Metanephros (tissue), 2 donors: ENCODE measurements around the gene PTCH1. TPM values are rescaled to one million over a fixed set of nuclear protein-coding genes. Genes with fewer than 3 reads are reported as not detected.

ENCODE experiments used
- small RNA-seq: library from RNA; depleted of rRNA; stranded (forward); fragments of <200 nt; gene quantifications from one replicate; pipeline ENCODE3, GENCODE V24; 2014; ENCODE audit warnings: low replicate concordance
- total RNA-seq: library from RNA; depleted of rRNA; stranded (reverse); fragments of >200 nt; gene quantifications from one replicate; pipeline ENCODE4 v1.2.3, GENCODE V29; 2014

The PTCH1 gene
- total RNA-seq = 35.0 TPM

GRCh38 chr9:95516734-95517558 is at the start of gene PTCH1:
TSS of gene PTCH1 (minus strand) at chr9:95516971.

Small RNA genes lying within 50 kb of the gene (small RNA-seq; reads per million reads assigned to genes)
- gene MT1P1 = not detected

Other genes starting within 250 kb of the PTCH1 start
- gene FANCC, start 199.3 kb downstream of the PTCH1 start, total RNA-seq = 29.6 TPM